SK-N-SH (cell line): ENCODE data around the gene MARCHF5. TPM values are rescaled to one million over a fixed set of nuclear protein-coding genes. Genes with fewer than 3 reads are reported as not detected.

Experiments used
- CTCF ChIA-PET: fragments of 300-600, 350-600 bp; formaldehyde crosslinking; extraction: SDS; loops from one replicate; lab custom pipeline; 2021; lab: Yijun Ruan, JAX
- POLR2A ChIA-PET: fragments of 350-600 bp; sonication (Branson Sonifier 250); formaldehyde crosslinking; extraction: SDS; loops from one replicate; lab custom pipeline; 2020; ENCODE audit warnings: antibody characterized with exemption, inconsistent platforms; lab: Yijun Ruan, JAX
- DNase-seq: peaks from one replicate; pipeline ENCODE4 v3.0.0; 2012
- H2AFZ ChIP-seq: fragments of 200-600 bp; sonication (generic); 2 replicates; pipeline ENCODE4 v1.8.1; 2016; ENCODE audit warnings: antibody characterized with exemption, mild to moderate bottlenecking, low read depth
- H3F3A ChIP-seq: fragments of 200-600 bp; sonication (generic); replicated peaks from 2 replicates; pipeline ENCODE3; 2016; ENCODE audit warnings: antibody characterized with exemption, mild to moderate bottlenecking; ENCODE audit not compliant: insufficient read depth
- H3K27ac ChIP-seq, 2 experiments: fragments of 200-500 bp in 1 of 2; fragments of 200-600 bp in 1 of 2; sonication (Bioruptor generic) in 1 of 2; sonication (generic), shearing (Covaris generic) in 1 of 2; 2 replicates each; pipeline versions ENCODE4 v1.5.1 to v1.6.1; 2014 to 2016; ENCODE audit warnings: low read depth in 2 of 2, inconsistent platforms in 1 of 2, low read length in 1 of 2, mild to moderate bottlenecking in 1 of 2, mixed read lengths in 1 of 2
- H3K27me3 ChIP-seq: fragments of 200-600 bp; sonication (generic), shearing (Covaris generic); 2 replicates; pipeline ENCODE4 v1.6.1; 2016; ENCODE audit warnings: mixed run types; ENCODE audit not compliant: insufficient read depth
- H3K36me3 ChIP-seq, 2 experiments: fragments of 200-500 bp in 1 of 2; fragments of 200-600 bp in 1 of 2; sonication (Bioruptor generic) in 1 of 2; sonication (generic) in 1 of 2; replicated peaks in 1 of 2; 2 replicates each; pipeline versions ENCODE3 to v1.5.1; 2014 to 2016; ENCODE audit warnings: low read length in 1 of 2, mild to moderate bottlenecking in 1 of 2; ENCODE audit not compliant: insufficient read depth in 2 of 2, control insufficient read depth in 1 of 2
- H3K4me1 ChIP-seq, 2 experiments: fragments of 200-500 bp in 1 of 2; fragments of 200-600 bp in 1 of 2; sonication (Bioruptor generic) in 1 of 2; sonication (generic), shearing (Covaris generic) in 1 of 2; 2 replicates each; pipeline versions ENCODE4 v1.5.1 to v1.6.1; 2014 to 2016; ENCODE audit warnings: low read depth in 1 of 2, low read length in 1 of 2, mixed run types in 1 of 2; ENCODE audit not compliant: insufficient read depth in 2 of 2, control insufficient read depth in 1 of 2
- H3K4me2 ChIP-seq: fragments of 200-600 bp; sonication (generic), shearing (Covaris generic); 2 replicates; pipeline ENCODE4 v1.6.1; 2017; ENCODE audit warnings: mixed run types
- H3K4me3 ChIP-seq, 2 experiments: fragments of 200-500 bp in 1 of 2; fragments of 200-600 bp in 1 of 2; sonication (Bioruptor generic) in 1 of 2; sonication (generic), shearing (Covaris generic) in 1 of 2; 2 replicates each; pipeline versions ENCODE4 v1.5.1 to v1.8.1; 2014 to 2016; ENCODE audit warnings: low read depth in 2 of 2, inconsistent platforms in 1 of 2, low read length in 1 of 2, mild to moderate bottlenecking in 1 of 2, mixed read lengths in 1 of 2, moderate library complexity in 1 of 2
- H3K79me2 ChIP-seq: fragments of 200-600 bp; sonication (generic); 2 replicates; pipeline ENCODE4 v1.8.1; 2017; ENCODE audit warnings: mild to moderate bottlenecking; ENCODE audit not compliant: insufficient read depth
- H3K9ac ChIP-seq: fragments of 200-600 bp; sonication (generic); 2 replicates; pipeline ENCODE4 v1.6.1; 2017; ENCODE audit warnings: mixed run types
- H3K9me2 ChIP-seq: fragments of 200-600 bp; sonication (generic); 2 replicates; pipeline ENCODE4 v1.6.1; 2017; ENCODE audit warnings: mixed run types
- H3K9me3 ChIP-seq: fragments of 200-600 bp; sonication (generic); 2 replicates; pipeline ENCODE4 v1.6.1; 2017; ENCODE audit warnings: mixed run types, mild to moderate bottlenecking, moderate library complexity
- H4K20me1 ChIP-seq: fragments of 200-600 bp; sonication (generic); 2 replicates; pipeline ENCODE4 v1.6.1; 2017; ENCODE audit warnings: mild to moderate bottlenecking, mixed run types; ENCODE audit not compliant: insufficient read depth
- CHD2 ChIP-seq: fragments of 150-350 bp; IDR thresholded peaks from 2 replicates; pipeline ENCODE4 v1.6.1; 2018; ENCODE audit warnings: low read length; ENCODE audit not compliant: partially characterized antibody
- EP300 ChIP-seq, 2 experiments: IDR thresholded peaks; 2 replicates each; pipeline versions ENCODE4 v1.4.0 to v1.6.1; 2012; ENCODE audit warnings: borderline replicate concordance in 1 of 2, low read depth in 1 of 2, low read length in 1 of 2
- FOSL2 ChIP-seq: IDR thresholded peaks from 2 replicates; pipeline ENCODE4 v1.4.0; 2012; ENCODE audit warnings: low read depth, mild to moderate bottlenecking, moderate library complexity, borderline replicate concordance
- FOXM1 ChIP-seq: IDR thresholded peaks from 2 replicates; pipeline ENCODE4 v1.4.0; 2012; ENCODE audit warnings: low read depth, mild to moderate bottlenecking
- MXI1 ChIP-seq: IDR thresholded peaks from 2 replicates; pipeline ENCODE4 v1.6.1; 2012; ENCODE audit warnings: mild to moderate bottlenecking, low read depth, low read length, improper control_type of control experiment
- RAD21 ChIP-seq: IDR thresholded peaks from 2 replicates; pipeline ENCODE4 v1.6.1; 2012; ENCODE audit warnings: mild to moderate bottlenecking, low read length
- SMC3 ChIP-seq: IDR thresholded peaks from 2 replicates; pipeline ENCODE4 v1.6.1; 2012; ENCODE audit warnings: low read depth, low read length, improper control_type of control experiment
- TAF1 ChIP-seq: IDR thresholded peaks from 2 replicates; pipeline ENCODE4 v1.6.1; 2012; ENCODE audit warnings: low read depth, mild to moderate bottlenecking, low read length, moderate library complexity, borderline replicate concordance
- YY1 ChIP-seq: IDR thresholded peaks from 2 replicates; pipeline ENCODE4 v1.4.0; 2012; ENCODE audit warnings: low read depth, mild to moderate bottlenecking
- WGBS: methylation state at CpG from one replicate; pipeline ENCODE4 v1.1.6; 2017; ENCODE audit warnings: low lambda C conversion rate; 5-methylcytosine and 5-hydroxymethylcytosine counted together
- polyA plus RNA-seq, 3 experiments: library from polyadenylated mRNA; depleted of rRNA; stranded (reverse); fragments of >200 nt; gene quantifications; 2 replicates each; pipeline ENCODE4 v1.2.3, GENCODE V29; 2012
- TF ChIP-seq, protein P1 (sequence below): fragments of 150-350 bp; IDR thresholded peaks from 2 replicates; pipeline ENCODE4 v1.6.1; 2016; ENCODE audit warnings: mild to moderate bottlenecking, low read depth, low read length
- TF ChIP-seq, protein P2 (sequence below): IDR thresholded peaks from 2 replicates; pipeline ENCODE4 v1.6.1; 2012; ENCODE audit warnings: mild to moderate bottlenecking, low read depth, low read length, moderate library complexity
- TF ChIP-seq, protein P3 (sequence below): fragments of 150-350 bp; IDR thresholded peaks from 2 replicates; pipeline ENCODE4 v1.6.1; 2017; ENCODE audit warnings: antibody characterized with exemption, low read length, low read depth, borderline replicate concordance

Gene MARCHF5
- polyA plus RNA-seq, 1 of the 3 experiments (the other 2 are of a cell fraction): 24.2 TPM

DNA sequence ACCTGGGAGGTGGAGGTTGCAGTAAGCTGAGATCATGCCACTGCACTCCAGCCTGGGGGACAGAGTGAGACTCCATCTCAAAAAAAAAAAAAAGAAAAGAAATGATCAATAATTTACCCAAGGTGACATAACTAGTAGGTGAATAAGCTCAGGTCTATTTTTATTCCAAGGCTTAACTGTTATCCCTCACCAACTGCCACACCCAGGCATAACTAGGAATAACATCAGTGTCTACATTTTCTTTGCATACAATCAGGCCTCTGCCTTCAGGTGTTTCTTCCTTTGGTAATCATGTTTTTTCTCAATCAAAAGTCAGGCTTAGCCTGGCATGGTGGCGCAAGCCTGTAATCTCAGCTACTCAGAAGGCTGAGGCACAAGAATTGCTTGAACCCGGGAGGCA lies 26.7 kb upstream of the MARCHF5 start:
- H3K9ac ChIP-seq: no peak overlapping the region
- ChIA-PET CTCF (interaction anchor here (1.3 kb wide), 1 partner anchor 12 kb away, joined by 5 read pairs; no protein-coding TSS in a partner anchor), POLR2A (no interaction called here)
- H3K27me3 ChIP-seq: no peaks in the 10 kb centered on the region
- no peak overlapping the region for H3K4me2 ChIP-seq
- no peak overlapping the region for H3K4me3 ChIP-seq
- no peaks in the 10 kb centered on the region for H3K4me1 ChIP-seq
- H3K27ac ChIP-seq: no peak overlapping the region
- no peaks in the 10 kb centered on the region for H3K9me2 ChIP-seq
- no peaks in the 10 kb centered on the region for H4K20me1 ChIP-seq
- no peaks in the 10 kb centered on the region for H3K79me2 ChIP-seq
- 95% methylated on average over 2 of the region's 2 CpGs for WGBS
- no peaks in the 10 kb centered on the region for H3K36me3 ChIP-seq
- no peak for TF ChIP-seq FOXM1
- TF ChIP-seq RAD21: no peak
- no peak for TF ChIP-seq YY1
- TF ChIP-seq, protein P1, sequence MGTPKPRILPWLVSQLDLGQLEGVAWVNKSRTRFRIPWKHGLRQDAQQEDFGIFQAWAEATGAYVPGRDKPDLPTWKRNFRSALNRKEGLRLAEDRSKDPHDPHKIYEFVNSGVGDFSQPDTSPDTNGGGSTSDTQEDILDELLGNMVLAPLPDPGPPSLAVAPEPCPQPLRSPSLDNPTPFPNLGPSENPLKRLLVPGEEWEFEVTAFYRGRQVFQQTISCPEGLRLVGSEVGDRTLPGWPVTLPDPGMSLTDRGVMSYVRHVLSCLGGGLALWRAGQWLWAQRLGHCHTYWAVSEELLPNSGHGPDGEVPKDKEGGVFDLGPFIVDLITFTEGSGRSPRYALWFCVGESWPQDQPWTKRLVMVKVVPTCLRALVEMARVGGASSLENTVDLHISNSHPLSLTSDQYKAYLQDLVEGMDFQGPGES: no peak
- no peak for TF ChIP-seq FOSL2
- no peak for TF ChIP-seq MXI1
- TF ChIP-seq SMC3: no peak
- TF ChIP-seq, protein P2, sequence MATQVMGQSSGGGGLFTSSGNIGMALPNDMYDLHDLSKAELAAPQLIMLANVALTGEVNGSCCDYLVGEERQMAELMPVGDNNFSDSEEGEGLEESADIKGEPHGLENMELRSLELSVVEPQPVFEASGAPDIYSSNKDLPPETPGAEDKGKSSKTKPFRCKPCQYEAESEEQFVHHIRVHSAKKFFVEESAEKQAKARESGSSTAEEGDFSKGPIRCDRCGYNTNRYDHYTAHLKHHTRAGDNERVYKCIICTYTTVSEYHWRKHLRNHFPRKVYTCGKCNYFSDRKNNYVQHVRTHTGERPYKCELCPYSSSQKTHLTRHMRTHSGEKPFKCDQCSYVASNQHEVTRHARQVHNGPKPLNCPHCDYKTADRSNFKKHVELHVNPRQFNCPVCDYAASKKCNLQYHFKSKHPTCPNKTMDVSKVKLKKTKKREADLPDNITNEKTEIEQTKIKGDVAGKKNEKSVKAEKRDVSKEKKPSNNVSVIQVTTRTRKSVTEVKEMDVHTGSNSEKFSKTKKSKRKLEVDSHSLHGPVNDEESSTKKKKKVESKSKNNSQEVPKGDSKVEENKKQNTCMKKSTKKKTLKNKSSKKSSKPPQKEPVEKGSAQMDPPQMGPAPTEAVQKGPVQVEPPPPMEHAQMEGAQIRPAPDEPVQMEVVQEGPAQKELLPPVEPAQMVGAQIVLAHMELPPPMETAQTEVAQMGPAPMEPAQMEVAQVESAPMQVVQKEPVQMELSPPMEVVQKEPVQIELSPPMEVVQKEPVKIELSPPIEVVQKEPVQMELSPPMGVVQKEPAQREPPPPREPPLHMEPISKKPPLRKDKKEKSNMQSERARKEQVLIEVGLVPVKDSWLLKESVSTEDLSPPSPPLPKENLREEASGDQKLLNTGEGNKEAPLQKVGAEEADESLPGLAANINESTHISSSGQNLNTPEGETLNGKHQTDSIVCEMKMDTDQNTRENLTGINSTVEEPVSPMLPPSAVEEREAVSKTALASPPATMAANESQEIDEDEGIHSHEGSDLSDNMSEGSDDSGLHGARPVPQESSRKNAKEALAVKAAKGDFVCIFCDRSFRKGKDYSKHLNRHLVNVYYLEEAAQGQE: no peak
- no peak for TF ChIP-seq CHD2
- TF ChIP-seq, protein P3, sequence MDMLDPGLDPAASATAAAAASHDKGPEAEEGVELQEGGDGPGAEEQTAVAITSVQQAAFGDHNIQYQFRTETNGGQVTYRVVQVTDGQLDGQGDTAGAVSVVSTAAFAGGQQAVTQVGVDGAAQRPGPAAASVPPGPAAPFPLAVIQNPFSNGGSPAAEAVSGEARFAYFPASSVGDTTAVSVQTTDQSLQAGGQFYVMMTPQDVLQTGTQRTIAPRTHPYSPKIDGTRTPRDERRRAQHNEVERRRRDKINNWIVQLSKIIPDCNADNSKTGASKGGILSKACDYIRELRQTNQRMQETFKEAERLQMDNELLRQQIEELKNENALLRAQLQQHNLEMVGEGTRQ: no peak
- DNase-seq: no peak
- H2AFZ ChIP-seq: no peak overlapping the region
- H3K9me3 ChIP-seq: no peaks in the 10 kb centered on the region
- H3F3A ChIP-seq: no peaks in the 10 kb centered on the region

DNA sequence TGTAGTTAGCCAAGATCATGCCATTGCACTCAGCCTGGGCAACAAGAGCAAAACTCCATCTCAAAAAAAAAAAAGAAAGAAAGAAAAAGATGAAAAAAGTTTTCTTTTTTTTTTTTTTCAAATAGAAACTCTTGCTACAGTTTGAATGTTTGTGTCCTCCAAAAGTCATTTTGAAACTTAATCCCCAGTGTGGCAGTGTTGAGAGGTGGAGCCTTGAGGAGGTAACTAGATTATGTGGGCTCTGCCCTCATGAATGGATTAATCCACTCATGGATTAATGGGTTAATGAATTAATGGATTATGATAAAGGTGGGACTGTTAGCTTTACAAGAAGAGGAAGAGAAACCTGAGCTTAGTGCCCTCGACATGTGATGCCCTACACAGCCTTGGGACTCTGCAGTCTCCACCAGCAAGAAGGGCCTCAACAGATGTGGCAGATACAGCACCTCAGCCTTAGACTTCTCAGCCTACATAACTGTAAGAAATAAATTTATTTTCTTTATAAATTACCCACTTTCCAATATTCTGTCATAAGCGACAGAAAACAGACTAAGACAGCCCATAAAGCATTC lies 25.2 kb upstream of the MARCHF5 start:
- ChIA-PET CTCF (interaction anchor here (1.3 to 2.5 kb wide), 2 partner anchors 13 to 25 kb away, joined by 5 to 7 read pairs; partner anchors contain the start of genes CPEB3 and MARCHF5), POLR2A (no interaction called here)
- DNase-seq: no peak
- no peaks in the 10 kb centered on the region for H3K9me2 ChIP-seq
- no peaks in the 10 kb centered on the region for H4K20me1 ChIP-seq
- no peaks in the 10 kb centered on the region for H3F3A ChIP-seq
- no peak overlapping the region for H3K27ac ChIP-seq
- H3K4me1 ChIP-seq: no peaks in the 10 kb centered on the region
- no peak overlapping the region for H3K9ac ChIP-seq
- H2AFZ ChIP-seq: no peak overlapping the region
- no peaks in the 10 kb centered on the region for H3K79me2 ChIP-seq
- WGBS: 69% methylated on average over 2 of the region's 2 CpGs
- no peak overlapping the region for H3K4me2 ChIP-seq
- H3K36me3 ChIP-seq: no peaks in the 10 kb centered on the region
- H3K9me3 ChIP-seq: no peaks in the 10 kb centered on the region
- H3K4me3 ChIP-seq: no peak overlapping the region
- no peaks in the 10 kb centered on the region for H3K27me3 ChIP-seq
- TF ChIP-seq, protein P2: no peak
- TF ChIP-seq FOSL2 (no peak), TAF1 (no peak), EP300 (IDR thresholded peaks at IDR 0.05; ENCODE audit: borderline replicate concordance in 1 of 2, low read depth in 1 of 2, low read length in 1 of 2) (no peak), SMC3 (no peak)
- TF ChIP-seq, protein P1: no peak
